Activated CD4-positive, CD25-positive, alpha-beta regulatory T cell treated with anti-CD3 and anti-CD28 coated beads, Interleukin-2, amount 50 U/mL, for 24 hours (primary cell): ENCODE measurements around the gene CHMP3.
"Not testable (repeated sequence)": the region's sequence is repeated elsewhere in the genome, so short reads cannot be mapped to it uniquely, and the experiment has no call there.

Source experiments
- ATAC-seq, 2 donors: fragments of 150-1000 bp; cut with Tn5 transposase; one replicate each; pipeline ENCODE4 v1.10.0; 2021; ENCODE audit warnings: mild to moderate bottlenecking in 1 of 2, moderate library complexity in 1 of 2

Gene CHMP3

GRCh38 chr2:86562922-86563649 lies at the start of gene CHMP3:
CHMP3 (minus strand) TSS chr2:86563443; CDS start chr2:86563348, 95 bp downstream.
- ATAC-seq, result peak; percentile 88

- no peak for ATAC-seq
These were observed 47.6 kb upstream of the CHMP3 start for GRCh38 chr2:86610871-86611270.

- no peak for ATAC-seq
These were observed 45.7 kb upstream of the CHMP3 start for GRCh38 chr2:86608832-86609410.

DNA sequence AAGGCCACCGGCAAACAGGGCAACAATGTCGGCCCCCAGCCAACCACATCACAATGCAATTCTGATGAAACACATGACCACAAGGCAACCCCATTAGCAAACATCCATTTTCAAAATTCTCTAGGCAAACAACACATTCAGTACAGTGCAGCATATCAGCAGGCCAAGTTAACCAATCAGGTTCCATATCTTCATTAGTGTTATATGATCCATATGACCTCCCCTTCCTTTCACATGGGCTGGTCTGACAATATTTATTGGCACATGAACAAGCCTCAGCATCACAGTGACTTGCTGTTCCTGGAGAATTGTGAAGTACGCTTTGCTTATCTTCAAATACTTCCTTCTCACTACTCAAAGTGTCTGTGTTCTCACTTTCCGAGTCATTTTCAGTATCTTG lies 40.7 kb upstream of the CHMP3 start:
- ATAC-seq, result no peak

GRCh38 chr2:86598966-86599365 lies 35.7 kb upstream of the CHMP3 start:
- no peak for ATAC-seq

- ATAC-seq, result no peak
These were observed 32.9 kb upstream of the CHMP3 start for GRCh38 chr2:86596118-86596517.

GRCh38 chr2:86593266-86593665 lies 30.0 kb upstream of the CHMP3 start:
- ATAC-seq, result no peak

GRCh38 chr2:86592547-86593230 lies 29.4 kb upstream of the CHMP3 start:
- ATAC-seq, result no peak

GRCh38 chr2:86589701-86590100 lies 26.5 kb upstream of the CHMP3 start:
- ATAC-seq, result not testable (repeated sequence)

- peak; percentile 82 to 86 for ATAC-seq
These were observed 21.1 kb upstream of the CHMP3 start for GRCh38 chr2:86584151-86584913.

DNA sequence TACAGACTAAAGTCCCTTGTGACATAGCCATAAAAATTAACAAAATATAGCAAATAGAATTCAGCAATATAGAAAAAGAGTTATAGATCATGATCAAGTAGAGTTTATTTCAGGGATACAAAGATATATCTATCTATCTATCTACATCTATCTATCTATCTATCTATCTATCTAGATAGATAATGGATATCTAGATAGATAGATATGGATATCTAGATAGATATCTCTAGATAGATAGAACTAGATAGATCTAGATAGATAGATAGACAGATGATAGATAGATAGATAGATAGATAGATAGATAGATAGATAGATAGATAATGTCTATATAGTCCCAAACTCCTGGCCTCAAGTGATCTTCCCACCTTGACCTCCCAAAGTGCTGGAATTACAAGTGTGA lies 17.3 kb upstream of the CHMP3 start:
- no peak for ATAC-seq

- no peak for ATAC-seq
These were observed 14.7 kb upstream of the CHMP3 start for GRCh38 chr2:86577817-86578456.

- no peak for ATAC-seq
These were observed 6.8 kb upstream of the CHMP3 start for GRCh38 chr2:86570059-86570458.

DNA sequence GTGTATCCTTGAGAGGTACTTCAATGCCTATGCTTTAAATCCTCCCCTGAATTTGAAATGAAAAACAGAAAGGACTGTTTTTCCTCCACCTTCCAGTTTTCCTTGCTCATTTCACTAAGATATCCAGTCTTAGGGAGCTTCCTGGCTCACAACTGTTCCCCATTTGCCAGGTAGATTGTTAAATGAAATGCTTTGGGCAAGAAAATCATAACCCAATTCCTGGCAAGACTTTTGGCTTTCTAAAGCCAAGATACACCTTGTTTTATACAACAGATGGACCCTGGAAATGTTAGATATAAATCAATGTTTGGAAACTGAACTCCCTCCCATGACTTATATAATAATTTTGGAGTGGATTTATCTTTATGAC lies 3.6 kb upstream of the CHMP3 start:
- ATAC-seq, result no peak

- ATAC-seq, result no peak
These were observed 3.0 kb upstream of the CHMP3 start for GRCh38 chr2:86566158-86566820.

DNA sequence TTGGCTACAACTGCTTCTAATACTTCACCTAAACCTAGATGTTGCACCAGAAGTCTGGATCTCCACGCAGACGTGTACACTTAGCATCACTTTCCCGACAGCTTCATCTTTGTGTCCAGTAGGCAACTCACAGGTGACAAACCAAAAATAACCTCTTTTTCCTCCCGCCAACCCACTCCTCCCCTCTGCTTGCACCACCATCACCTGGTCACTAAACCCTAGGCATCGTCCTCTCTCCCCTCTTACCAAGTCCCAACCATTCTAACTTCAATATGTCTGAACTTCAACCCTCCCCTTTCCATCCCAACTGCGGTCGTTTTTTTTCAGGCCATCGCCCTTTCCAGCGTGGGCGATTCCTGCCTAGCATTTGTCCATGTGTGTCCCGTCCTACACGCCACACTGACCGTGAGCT lies 413 bp upstream of the CHMP3 start:
- no peak for ATAC-seq

- no peak for ATAC-seq
These were observed 740 bp downstream of the CHMP3 start for GRCh38 chr2:86562485-86562921.

DNA sequence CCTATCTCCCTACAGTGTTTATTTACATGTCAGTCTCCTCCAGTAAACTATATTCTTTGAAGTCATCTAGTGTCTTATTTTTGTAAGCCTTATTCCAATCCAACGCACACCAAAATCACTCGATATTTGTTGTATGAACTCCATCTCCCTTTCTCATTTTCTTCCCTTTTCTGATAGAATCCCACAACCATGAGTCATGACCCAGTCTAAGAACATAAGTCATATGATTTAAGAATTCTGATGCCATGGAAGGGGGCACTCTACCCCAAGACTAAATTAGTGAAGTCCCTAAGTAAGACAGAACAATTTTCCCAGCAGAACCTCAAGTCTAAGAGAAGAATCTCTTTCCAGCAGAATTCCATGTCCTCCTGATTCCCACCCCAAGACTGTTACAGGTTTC lies 5.4 kb downstream of the CHMP3 start:
- ATAC-seq, result no peak

DNA sequence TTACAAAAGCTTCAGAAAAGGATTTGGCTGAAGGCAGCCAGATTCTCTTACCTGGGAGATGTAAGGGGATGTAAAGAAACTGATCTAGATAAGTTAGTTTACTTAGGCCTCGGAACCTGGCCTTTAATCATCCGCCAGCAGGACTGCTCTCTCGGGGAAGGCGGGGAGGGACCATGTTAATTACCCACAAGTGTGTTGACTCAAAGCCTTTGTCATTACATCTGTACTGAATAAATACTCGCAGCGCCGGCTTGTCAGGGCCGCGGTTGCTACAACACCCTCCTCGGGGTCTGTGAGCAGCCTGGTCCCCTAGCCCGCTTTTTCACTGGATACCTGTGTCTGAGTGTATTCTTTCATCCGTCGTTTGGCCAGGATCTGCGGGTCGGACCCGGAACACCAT lies 6.7 kb downstream of the CHMP3 start:
- ATAC-seq, result no peak

GRCh38 chr2:86552889-86553288 lies 10.4 kb downstream of the CHMP3 start:
- no peak for ATAC-seq

DNA sequence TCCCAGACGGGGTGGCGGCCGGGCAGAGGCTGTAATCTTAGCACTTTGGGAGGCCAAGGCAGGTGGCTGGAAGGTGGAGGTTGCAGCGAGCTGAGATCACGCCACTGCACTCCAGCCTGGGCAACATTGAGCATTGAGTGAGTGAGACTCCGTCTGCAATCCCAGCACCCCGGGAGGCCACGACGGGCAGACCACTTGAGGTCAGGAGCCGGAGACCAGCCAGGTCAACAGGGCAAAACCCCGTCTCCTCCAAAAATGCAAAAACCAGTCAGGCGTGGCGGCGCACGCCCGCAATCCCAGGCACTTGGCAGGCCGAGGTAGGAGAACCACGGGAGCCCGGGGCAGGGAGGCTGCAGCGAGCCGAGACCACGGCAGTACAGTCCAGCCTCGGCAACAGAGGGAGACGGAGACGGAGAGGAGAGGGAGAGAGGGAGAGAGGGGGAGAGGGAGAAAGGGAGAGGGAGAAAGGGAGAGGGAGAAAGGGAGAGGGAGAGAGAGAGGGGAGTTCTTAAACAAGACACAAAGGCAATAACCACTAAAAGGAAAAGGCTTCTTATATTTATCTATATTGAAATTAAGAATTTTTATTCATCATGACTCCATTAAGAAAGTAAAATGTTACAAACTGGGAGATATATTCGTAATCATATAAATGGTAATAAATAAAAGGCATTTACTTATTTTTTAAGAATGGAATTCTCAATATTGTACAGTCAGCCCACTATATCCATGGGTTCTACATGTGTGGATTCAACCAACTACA lies 13.1 kb downstream of the CHMP3 start:
- ATAC-seq, result not testable (repeated sequence)
